ENCODE measurements around the gene LTBP1.
A peak's percentile ranks its signal among the peaks of the same experiment; 100 is the strongest.
"Not testable (repeated sequence)": the region's sequence is repeated elsewhere in the genome, so short reads cannot be mapped to it uniquely, and the experiment has no call there.

LTBP1 gene

DNA sequence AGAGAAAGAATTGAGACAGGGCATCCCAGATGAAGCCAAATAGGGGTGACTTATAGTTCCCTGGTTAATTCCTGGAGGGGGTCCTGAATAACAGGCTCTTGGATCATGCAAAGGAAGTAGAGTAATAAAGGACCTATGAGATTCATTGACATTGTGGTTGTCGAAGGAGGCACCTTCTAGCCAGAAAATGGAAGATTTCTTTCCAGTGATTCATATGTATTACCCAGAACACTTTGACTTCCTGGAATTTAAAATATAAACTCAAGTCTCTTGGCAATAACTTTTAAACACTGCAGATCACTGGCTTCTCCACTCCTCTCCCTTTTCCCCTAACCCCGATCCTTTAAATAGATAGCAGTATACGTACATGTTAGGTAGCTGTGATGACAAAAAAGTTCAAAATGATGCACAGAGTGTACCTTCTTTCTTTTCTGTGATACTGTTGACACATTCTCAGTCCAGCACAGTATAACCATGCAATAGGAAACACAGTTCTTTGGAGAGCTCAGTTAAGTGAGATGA, 211.8 kb downstream of the LTBP1 start:
- DNase-seq = no peak

- no peak for DNase-seq
Measured at GRCh38 chr2:33160191-33160590, 213.4 kb downstream of the LTBP1 start.

GRCh38 chr2:33166287-33166881, 219.6 kb downstream of the LTBP1 start:
- no peak for DNase-seq

DNA sequence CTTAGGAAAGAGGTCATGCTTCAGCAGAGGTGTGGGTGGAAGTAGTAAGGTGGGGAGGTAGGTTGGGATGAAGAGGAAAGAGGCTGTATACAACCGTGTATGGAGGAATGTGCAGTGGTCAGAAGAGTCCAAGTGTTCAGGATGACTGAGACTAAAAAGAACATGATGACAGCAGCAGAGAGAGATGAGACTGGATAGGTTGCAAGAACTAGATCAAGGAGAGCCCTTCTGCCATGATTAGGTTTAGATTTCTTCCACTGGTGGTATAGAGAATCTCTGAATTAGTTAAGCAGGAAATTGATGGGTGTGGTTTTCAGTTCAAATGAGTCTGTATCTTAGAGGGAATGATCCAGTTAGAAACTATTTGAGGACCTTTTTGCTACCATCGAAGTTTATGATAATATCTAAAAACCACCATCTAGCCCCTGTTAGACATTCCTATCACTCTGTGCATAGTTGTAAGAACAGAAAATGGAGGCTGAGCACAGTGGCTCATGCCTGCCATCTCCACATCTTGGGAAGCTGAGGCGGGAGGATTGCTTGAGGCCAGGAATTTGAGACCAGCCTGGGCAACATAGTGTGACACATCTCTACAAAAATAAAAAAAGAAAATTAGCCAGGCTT, 221.0 kb downstream of the LTBP1 start:
- no peak for DNase-seq

- no peak for DNase-seq
Measured at GRCh38 chr2:33168425-33168824, 221.7 kb downstream of the LTBP1 start.

DNA sequence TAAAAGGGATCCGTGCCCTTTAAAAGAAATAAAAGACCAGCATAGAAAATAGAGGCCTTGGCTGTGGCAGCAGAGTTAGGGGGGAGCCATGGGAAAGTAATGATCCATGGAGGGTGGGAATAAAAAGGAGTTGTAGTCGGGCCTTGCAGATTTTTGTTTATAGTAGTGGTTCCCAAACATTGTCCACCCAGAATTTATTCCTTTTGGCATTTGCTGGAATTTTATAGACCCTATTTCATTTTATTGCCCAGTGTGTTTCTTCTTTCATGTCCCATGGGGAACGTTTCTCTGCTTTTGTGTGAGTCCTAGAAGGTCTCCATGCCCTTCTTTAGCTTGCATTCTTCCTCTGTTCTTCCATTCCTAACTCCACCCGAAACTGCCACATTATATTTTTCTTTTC, 222.2 kb downstream of the LTBP1 start:
- no peak for DNase-seq

- DNase-seq = not testable (repeated sequence)
Measured at GRCh38 chr2:33170251-33170650, 223.5 kb downstream of the LTBP1 start.

DNA sequence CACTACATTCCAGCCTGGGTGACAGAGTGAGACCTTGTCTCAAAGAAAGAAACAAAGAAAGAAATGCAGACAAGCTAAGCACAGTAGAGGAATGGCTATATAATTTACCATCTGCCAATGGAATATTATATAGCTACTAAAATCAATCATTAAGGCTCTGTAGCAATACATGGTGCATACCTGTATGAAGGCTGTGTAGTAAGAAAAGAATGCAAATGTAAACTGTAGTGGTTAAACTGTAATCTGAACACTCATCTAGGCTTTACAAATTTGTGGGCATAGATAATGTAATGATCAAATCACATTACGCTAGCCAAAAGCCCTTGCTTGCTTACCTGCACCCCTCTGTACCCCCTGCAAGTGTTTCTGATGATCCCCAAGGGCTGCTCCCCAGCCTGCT, 230.9 kb downstream of the LTBP1 start:
- DNase-seq = no peak

DNA sequence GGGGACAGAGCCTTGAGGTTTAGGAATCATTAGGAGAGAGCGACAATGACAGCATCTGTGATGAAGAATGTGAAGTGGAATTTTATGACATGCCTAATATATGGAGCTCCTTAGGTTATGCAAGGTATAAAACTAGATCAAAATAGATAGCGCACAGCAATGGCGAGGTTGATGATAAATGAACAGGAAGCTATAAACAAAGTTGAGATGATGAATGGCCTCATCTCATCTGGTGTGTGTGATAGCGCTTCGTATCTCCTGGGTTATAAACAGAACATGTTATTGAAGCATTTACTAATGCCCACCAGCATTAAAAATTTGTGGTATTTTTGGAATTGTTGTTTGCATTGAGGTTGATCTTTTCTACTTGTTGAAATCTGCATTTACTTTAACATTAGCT, 231.5 kb downstream of the LTBP1 start:
- no peak for DNase-seq

DNA sequence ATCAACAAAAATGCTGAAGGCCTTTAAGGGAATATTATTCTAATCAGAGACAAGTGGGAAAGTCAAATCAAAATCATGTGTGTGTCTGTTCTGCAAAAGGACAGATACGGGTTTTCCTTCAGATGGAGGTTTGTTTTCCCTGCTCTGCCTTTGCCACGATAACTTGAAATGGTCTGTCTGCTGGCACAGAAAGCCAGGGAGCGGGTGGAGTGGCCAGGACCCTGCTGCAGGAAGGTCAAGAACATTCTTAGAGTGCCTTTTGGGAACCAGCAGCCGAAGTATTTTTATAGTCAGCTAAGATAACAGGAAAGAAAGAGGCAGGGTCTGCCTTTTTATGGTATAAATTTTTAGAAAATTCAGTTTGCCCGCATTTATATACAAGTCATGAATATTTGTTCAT, 234.2 kb downstream of the LTBP1 start:
- no peak for DNase-seq

DNA sequence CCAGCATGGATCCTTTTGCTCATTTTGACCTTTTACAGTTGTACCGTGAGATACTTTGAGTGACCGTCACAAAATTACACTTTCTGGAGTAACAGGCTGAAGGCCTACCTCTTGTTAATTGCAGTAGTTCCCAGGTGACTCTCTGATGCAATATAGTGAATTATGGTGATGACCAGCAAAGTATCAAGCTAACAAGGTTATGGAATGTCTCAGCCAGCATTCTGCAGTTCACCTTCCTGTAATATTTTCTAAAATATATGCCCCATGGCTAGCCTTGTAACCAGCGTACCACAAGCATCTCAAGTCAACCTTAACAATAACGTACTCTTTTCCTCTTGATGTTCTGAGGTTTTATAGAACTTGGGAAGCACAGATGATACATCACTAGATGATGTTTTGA, 234.7 kb downstream of the LTBP1 start:
- no peak for DNase-seq

GRCh38 chr2:33184041-33184440, 237.3 kb downstream of the LTBP1 start:
- no peak for DNase-seq

- DNase-seq = no peak
Measured at GRCh38 chr2:33186937-33187336, 240.2 kb downstream of the LTBP1 start.

DNA sequence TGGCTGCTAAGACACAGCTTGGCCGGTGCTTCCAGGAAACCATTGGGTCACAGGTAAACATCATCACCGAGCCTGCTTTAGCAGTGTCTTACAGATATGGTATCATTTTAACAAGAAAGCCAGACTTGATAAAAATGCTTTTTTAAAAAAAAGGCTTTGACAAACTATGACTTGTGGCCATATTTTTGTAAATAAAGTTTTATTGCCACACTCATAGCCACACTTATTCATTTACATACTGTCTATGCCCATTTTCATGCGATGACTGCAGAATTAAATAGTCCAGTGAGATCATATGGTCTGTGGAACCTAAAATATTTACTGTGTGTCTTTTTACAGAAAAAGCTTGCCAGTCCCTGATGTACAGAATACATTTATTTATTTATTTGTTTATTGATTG, 242.0 kb downstream of the LTBP1 start:
- DNase-seq = no peak

- DNase-seq = peak; percentile 55
Measured at GRCh38 chr2:33190393-33190937, 243.7 kb downstream of the LTBP1 start.

DNA sequence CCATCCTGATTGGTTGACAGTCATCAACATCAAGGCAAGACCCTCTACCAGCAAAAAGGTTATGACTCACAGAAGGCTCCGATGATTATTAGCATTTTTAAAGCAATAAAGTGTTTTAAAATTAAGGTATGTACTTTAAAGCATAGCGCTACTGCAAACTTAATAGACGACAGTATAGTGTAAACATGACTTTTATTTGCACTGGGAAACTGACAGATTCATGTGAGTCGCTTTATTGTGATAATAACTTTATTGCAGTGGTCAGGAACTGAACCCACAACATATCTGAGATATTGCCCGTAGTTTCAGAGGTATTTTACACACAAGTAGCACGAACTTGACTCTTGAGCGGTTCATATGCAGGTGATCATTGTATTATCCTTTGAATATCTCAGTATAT, 249.1 kb downstream of the LTBP1 start:
- DNase-seq = no peak

- no peak for DNase-seq
Measured at GRCh38 chr2:33196700-33197099, 249.9 kb downstream of the LTBP1 start.

- no peak for DNase-seq
Measured at GRCh38 chr2:33197198-33197938, 250.6 kb downstream of the LTBP1 start.

DNA sequence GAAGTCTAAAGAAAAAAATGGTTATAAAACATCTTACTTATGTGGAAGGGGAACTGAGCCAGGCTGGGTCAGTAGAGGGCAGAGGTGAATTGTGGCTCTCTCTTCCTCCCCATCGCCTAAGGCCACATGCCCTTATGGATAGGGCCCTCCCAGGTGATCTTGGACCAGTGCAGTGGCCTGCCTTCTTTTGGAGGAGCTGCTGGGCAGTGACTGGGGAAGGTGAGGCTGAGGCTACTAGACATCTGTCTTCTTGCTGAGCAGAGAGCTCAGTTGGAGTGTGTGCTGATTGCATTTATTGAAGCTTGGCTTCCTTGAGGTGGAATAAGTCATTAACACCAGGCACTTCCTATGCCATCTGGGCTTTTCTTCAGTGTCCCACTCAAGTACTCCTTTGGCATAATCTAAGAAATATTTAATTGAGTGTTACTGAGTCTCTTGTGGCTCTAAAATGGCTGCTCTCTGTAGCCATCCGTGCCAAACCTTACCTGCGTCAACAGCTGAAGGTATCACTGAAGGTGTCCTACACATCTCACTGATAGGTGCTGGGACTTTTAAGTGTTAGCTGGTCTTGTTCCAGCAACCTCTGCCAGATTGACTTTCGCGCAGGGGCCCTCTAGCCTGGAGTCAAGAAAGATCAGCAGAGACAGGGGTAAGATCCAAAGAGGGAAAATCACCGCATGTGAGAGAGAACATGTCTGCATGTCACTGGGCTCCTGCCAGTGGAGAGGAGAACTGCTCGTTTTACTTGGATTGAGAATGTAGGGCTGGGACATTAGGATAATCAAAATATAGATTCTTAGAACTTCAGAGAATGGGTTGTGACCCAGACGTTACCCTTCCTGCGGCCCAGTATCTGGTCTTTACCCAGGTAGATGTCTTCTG, 256.1 kb downstream of the LTBP1 start:
- no peak for DNase-seq

DNA sequence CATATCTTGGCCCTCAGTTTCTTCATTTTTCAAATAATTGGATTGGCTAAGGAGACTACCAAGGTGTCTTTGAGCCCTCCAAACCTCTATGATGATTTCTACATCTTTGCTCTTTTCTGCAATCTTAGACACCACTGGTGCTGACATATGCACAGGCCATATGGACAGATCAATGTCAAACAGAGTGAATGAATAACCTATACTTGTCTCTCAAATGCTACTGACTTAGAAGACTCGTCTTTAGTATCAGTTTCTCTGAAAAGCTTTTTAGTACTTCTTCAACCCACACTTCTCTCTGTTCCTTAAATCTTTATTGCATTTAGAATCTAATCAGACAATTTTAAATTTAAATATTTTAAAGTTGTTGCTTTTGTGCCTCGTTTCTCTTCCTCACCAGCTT, 258.2 kb downstream of the LTBP1 start:
- DNase-seq = no peak

GRCh38 chr2:33205693-33206434, 259.1 kb downstream of the LTBP1 start:
- no peak for DNase-seq

DNA sequence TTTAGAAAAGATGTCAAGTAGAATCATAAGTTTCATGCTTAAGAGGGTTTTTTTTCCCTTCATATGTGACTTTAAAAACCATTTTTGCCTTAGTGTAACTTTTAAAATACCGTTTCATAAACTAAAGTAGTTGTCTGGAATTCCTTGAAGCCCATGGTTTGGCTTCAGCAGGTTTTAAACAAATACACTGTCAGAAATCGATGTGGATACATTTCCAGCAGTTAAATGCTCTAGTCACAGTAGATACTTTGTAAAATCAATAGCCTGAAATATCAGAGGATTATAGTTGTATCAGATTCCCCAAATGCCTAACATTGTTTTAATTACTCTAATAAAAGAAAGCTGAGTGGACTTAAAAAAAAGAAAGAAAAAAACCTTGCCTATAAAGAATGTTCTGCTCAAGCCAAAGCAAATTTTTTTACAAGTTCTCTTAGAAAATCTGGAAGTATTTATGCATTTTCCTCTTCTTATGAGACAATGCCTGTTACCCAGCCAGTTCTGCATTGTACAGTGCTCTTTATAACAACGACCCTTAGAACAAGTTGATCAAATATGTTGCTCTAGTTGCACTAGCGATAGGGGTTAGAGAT, 260.5 kb downstream of the LTBP1 start:
- no peak for DNase-seq
